Left renal pelvis (tissue), 4 donors: ENCODE results near the gene GID8. TPM values are rescaled to one million over a fixed set of nuclear protein-coding genes. Genes with fewer than 3 reads are reported as not detected.
"Not testable (repeated sequence)": the region's sequence is repeated elsewhere in the genome, so short reads cannot be mapped to it uniquely, and the experiment has no call there.

ENCODE experiments used
- DNase-seq, 4 donors: peaks; one replicate each; pipeline ENCODE4 v3.0.0-alpha.2; 2013; ENCODE audit warnings: low read depth in 4 of 4, low spot score in 3 of 4
- polyA plus RNA-seq, 4 donors: library from polyadenylated mRNA; unstranded; fragments of 120-200 nt; gene quantifications; one replicate each; pipeline ENCODE4 v1.2.1, GENCODE V29; 2013; ENCODE audit not compliant: insufficient read length in 4 of 4

The GID8 gene
- polyA plus RNA-seq, 4 donors: 45.9 to 56.5 (median 53.9) TPM

DNA sequence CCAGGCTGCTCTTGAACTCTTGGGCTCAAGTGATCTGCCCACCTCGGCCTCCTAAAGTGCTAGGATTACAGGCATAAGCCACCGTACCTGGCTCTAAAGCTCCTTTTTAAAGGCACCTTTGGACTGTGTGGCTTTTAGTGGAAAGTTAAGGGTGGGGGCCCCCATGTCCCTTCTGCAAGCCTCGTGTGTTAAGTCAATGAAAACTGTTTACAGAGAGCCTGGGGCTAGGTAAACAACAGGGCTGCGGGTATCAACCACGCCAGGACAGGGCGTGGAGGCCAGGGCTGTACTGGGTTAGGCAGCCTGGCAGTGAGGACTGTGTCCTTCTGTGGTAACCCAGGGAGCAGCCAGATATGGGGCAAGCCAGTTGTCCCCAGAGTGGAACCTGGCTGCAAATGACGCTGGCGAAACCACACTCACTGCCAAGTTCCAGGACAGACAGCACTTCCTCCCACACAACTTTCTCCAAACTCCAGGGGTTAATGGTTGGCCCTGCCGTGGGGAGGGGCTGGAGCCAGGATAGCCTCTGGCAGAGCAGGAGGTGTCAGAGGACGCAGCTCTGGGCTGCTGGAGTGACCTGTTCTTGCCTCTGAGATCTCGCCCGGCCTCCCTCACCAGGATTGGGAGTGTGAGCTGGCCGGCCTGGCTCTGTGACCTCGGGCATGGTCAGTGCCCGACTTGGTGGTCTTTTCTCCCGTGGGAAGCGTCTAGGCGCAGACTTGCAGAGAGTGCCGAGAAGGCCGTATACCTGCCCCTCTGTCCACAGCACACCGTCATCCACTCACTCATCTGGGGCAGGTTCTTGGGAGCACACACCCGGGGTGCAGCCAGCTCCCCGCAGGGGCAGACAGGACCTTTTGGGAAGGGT lies 17.8 kb downstream of the GID8 start:
- no peak for DNase-seq

DNA sequence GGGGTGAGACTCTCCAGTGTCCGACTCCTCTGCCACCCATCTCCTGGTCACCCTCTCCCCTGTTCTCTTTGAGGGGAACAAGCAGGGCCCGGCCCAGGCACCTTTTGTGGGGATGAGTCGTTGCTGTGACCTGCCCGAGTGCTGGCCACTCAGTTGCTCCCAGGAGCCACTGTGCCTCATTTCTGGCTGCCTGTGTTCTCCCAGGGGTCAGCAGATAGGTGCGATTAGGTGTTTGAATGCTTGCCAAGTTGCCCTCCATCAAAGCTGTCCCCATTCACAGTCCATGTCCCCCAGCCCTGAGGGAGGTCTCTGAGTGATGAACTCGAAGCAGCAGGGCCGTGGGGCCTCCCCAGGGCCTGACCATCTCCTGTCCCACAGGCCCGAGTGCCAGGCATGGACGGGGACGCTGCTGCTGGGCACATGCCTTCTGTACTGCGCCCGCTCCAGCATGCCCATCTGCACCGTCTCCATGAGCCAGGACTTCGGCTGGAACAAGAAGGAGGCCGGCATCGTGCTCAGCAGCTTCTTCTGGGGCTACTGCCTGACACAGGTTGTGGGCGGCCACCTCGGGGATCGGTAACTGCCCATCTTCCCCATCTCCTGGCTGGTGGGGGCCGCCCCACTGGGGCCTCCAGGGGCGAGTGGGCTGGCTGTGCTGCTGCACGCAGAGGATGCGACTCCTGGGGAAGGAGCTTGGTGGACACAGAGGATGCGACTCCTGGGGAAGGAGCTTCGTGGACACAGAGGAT lies 18.6 kb downstream of the GID8 start:
- DNase-seq: no peak

DNA sequence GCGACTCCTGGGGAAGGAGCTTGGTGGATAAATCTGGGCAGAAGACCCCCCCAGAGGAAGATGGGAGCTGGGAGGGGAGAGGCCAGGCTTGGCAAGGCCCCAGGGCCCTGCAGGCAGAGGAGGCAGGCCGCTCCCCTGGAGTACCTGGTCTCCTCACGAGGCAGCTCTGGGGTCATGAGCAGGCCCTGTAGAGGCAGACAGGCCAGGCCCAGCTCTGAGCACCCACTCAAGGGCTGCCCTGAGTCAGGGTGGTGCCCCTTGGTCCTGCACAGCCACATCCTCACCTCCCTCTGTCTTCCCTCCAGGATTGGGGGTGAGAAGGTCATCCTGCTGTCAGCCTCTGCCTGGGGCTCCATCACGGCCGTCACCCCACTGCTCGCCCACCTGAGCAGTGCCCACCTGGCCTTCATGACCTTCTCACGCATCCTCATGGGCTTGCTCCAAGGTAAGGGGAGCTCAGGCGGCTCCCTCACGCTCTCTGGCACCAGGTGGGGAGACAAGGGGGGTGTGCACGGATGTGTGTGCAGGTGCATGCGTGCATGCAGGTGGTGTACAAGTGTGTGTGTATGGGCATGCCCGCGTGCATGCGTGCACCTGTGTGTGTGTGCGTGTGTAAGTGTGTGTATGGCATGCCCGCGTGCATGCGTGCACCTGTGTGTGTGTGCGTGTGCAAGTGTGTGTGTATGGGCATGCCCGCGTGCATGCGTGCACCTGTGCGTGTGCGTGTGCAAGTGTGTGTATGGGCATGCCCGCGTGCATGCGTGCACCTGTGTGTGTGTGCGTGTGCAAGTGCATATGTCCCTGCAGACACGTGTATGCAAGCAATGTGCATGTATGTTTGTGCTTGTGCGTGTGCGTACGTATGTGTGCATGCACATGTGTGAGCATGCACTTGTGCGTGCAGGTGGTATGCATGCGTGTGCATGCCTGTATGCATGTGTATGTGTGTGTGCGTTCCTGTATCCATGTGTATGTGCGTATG lies 19.5 kb downstream of the GID8 start:
- no peak for DNase-seq

DNA sequence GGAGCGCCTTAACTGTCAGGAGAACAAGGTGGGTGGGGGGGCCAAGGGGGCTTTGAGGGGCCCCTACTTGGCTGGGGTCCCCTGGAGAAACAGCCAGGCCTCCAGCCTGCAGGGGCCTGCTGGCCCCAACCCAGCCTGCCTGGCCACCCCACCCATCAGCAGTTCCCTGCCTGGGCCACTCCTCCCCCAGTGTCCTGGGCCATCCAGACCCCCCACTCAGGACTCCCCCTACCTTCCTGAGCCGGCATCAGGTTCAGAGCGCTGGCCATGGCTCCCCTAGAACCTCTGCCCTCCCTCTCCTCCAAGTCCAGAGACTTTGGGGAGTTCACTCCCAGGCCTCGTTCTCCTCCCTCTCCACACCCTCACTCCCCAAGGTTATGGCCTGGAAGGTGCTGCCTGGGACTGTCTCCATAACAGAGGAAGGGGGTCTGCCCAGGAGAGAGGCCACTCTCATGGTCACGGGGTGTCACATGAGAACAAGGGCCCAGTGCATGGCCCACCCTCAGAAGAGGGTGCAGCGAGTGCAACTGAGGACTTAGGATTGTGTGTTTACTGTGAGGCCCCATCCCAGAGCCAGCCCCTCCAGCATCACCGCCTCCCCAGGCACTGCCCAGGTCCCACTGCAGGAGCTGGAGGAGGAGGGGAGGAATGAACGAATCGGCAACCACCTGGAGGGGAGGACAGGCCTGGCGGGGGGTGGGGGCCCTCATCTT lies 20.6 kb downstream of the GID8 start:
- no peak for DNase-seq

DNA sequence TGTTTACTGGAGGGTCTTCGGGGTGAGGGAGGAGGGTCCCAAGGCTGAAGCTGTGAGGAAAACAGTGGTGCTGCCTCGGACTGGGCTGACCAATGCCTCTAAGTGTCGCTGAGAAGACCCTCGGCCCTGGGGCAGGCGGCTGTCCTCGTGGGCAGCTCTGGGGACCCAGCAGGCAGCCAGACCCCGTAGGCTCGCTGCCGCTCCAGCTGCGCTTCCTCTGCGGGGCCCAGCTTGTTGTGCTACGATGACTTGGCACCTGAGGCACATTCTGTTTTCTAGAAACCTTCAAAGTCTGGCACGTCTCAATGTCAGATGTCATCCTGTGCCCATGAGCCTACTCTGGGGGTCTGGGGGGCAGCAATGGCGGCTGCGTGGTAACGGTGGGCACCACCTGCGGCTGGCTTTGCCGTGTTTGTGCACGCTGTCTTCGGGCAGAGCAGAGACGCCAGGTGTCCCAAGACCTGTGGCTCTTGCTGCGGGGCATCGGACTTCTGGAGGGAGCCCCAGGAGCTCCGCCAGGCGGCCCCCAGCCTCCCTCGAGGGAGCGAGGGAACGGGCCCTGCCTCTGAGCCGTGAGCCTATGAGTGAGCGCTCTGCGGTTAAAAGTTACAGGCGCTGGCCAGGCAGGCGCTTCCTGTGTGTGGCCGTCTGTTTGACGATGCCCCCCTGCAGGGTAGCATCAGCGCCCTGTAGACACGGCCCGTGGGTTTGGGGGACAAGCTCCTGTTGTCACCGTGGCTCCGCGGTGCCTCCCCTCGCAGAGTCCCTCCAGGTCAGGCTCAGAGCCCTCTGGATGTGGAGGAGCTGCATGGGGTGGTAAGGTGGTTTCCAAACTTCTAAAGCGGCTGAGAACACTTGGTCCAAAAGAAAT lies 21.4 kb downstream of the GID8 start:
- DNase-seq: no peak

DNA sequence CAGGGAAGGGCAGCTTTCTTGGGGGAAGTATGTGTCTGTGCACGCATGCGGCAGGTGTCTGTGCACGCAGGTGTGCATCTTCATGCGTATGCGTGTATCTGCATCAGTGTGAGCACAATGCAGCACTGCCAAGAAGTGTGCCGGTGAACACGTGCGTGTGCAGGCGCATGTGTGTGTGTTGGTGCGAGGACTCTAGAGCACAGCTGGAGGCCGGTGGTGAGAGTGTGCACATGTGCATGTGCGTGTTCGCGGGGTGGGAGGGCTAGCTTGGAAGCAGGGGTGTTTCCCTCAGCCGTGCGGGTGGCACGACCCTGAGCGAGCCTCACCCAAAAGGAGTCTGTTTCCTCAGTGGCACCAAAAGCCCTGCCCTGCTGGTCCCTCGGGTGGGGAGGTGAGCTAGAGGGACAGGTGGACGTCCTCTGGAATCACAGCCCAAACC lies 22.1 kb downstream of the GID8 start:
- DNase-seq: no peak

DNA sequence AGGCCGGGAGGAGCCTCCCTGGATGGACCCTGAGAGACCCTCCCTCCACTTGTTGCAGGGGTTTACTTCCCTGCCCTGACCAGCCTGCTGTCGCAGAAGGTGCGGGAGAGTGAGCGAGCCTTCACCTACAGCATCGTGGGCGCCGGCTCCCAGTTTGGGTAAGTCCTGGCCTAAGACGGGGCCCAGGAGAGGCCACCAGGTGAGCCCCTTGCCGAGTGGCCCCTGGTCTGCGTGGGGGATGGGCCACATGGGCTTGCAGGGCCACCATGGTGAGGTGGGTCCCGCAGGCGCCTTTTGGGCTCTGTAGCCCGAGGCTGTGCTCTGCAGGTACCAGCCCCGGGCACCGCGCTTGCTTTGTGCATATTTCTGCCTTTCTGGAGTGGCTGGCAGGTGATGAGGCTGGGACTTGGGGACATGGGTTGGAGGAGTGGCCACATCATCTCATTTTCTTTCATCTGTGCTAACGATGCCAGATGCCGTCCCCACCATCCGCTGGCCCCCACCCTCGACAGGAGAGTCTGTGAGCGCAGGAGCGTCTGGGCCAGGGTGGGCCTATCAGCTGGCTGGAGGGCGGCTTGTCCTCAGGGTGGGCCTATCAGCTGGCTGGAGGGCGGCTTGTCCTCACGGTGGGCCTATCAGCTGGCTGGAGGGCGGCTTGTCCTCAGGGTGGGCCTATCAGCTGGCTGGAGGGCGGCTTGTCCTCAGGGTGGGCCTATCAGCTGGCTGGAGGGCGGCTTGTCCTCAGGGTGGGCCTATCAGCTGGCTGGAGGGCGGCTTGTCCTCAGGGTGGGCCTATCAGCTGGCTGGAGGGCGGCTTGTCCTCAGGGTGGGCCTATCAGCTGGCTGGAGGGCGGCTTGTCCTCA lies 22.7 kb downstream of the GID8 start:
- not testable (repeated sequence) for DNase-seq

DNA sequence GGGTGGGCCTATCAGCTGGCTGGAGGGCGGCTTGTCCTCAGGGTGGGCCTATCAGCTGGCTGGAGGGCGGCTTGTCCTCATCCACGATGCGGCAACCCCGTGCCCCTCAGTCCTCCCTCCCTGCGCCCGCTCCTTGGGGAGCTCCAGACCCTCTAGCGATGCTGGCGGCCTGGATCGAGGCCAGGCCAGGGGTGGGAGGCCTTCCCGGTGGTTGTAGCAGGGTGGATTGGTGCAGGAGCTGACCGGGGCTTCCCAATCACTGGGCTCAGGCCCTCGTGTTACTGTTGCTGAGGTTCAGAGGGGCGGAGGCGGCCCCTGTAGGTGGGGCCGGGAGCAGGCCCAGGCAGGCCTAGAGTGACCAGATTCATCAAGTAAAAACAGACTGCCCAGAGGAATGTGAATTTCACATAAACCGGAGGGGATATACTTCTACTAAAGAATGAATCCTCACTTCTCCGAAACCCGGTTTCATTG lies 23.4 kb downstream of the GID8 start:
- DNase-seq: no peak

DNA sequence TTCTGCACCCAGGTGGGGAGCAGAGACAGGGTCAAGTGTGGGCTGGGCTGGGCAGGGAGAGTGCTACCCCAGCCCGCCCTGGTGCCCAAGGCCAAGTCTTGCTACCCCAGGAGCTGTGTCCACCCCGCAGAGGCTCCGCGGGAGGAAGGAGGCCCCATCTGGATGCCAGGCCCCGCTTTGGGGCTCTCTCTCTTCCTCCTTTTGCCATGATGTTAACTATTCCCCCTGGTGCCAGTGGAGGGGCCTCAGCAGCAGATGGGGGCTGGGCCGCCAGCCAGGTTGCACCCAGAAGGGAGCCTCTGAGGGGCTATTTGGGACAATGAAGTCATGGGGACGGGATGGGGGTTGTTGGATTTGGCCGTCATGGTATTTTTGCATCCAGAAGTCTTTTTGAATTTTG lies 23.9 kb downstream of the GID8 start:
- no peak for DNase-seq

DNA sequence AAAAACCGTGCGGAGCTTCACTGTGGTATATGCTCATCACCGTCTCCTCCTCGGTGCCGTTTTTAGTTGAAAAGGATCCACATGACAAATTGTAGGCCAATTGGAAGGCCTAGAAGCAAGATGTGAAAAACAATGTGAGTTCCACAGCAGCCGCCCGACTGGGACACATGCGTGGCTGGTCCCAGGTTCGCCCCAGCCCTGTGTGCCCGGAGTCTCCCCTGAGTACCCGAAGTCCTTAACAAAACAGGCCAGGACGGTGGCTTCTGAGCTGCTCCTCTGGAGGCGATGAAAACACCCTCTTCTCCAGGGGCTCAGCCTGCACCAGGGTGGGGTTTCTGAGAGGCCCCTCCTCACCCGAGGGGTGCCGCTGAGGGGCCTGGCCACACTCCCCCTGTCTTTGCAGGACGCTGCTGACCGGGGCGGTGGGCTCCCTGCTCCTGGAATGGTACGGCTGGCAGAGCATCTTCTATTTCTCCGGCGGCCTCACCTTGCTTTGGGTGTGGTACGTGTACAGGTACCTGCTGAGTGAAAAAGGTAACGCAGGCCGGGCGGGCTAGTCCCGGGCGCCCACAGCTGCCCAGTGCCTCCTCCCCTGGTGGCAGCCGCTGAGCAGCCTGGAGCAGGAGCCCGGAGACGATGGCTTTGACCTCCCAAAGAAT lies 24.4 kb downstream of the GID8 start:
- DNase-seq: no peak

DNA sequence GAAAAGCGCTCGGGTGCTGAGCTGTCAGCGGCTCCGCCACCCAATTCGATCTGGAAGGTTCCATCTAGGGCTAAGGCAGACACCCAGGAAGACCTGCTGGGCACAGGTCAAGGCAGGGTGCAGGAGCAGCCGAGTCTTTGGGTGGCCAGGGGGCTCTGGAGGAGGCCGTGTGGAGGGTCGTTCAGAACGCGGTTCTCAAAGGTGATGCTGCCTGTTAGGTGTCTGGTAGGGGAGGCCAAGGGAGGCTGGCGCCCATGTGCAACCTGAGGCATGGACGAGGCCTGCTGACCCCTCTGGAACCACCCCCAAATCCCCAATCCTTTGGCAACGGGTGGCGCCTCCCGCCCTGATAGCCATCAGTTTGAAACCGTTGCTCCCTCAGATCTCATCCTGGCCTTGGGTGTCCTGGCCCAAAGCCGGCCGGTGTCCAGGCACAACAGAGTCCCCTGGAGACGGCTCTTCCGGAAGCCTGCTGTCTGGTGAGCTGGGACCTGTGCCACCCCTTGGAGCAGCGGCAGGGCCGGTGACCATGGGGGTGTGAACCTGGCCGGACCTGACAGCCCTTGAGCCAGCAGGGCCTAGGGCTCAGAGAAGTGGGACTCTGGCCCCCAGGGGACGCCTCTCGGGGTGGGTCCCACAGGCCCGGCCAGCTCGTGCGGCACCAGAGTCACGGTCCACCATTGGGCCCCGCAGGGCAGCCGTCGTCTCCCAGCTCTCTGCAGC lies 25.1 kb downstream of the GID8 start:
- no peak for DNase-seq

DNA sequence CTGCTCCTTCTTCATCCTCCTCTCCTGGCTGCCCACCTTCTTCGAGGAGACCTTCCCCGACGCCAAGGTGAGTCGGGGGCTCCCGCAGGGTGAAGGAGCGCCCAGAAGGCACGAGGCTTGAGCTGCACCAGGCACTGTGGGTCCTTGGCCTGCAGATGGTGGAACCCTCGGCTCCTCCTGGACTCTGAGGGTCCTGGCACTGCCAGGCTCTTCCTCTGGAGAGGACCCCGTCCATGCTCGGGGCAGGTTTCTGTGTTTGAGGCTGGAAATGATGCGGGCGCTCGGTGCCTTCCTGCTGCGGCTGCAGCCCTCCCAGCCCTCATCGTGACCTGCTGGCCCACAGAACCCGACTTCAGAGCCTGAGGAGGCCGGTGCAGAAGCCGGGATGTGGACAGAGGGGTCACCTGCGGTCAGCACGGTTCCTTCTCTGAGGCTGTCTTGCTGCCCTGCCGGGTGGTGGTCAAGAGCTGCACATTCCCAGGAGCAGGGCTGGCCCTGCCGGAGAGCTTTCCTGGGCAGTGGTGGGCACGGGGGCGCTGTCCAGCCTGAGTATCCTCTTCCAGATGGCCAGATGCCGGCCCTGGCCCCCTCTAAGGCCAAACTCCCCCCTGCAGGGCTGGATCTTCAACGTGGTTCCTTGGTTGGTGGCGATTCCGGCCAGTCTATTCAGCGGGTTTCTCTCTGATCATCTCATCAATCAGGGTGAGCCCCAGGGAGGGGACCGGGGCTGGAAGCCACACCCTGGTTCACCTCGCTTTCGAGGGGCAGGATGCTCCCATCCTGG lies 25.9 kb downstream of the GID8 start:
- DNase-seq: no peak

DNA sequence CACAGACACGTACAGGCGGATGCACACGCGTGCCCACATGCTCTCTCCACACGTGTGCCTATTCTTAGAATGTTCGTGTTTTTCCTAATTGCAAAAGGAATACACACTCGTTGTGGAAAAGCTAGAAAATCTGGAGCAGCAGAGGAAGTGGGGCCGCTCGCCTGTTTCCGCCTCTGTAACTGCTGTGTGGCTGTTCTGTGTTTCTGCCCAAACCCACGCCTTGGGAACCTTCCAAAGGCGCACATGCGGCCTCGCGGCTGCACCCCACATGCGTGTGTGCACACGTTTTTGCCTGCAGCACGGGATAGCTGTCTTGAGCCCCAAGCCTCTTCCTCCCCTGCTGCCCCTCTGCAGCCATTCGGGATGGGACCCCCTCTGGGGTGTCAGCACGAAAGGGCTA lies 26.8 kb downstream of the GID8 start:
- DNase-seq: no peak

DNA sequence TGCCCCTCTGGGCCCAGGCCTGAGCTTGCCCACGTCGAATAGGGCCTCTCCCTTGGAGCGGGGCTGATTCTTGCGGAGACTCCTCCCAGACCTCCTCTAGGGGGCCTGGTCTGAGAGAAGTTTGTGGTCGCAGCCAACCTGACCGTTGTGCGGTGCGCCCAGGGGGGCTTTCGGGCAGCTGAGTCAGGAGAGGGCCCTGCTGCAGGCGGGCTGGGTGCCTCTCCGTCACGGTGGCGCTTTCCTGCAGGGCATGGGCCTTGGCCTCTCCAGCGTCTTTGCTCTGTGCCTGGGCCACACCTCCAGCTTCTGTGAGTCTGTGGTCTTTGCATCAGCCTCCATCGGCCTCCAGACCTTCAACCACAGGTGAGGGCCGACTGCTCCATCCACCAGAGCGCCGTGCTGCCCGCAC lies 27.4 kb downstream of the GID8 start:
- no peak for DNase-seq

DNA sequence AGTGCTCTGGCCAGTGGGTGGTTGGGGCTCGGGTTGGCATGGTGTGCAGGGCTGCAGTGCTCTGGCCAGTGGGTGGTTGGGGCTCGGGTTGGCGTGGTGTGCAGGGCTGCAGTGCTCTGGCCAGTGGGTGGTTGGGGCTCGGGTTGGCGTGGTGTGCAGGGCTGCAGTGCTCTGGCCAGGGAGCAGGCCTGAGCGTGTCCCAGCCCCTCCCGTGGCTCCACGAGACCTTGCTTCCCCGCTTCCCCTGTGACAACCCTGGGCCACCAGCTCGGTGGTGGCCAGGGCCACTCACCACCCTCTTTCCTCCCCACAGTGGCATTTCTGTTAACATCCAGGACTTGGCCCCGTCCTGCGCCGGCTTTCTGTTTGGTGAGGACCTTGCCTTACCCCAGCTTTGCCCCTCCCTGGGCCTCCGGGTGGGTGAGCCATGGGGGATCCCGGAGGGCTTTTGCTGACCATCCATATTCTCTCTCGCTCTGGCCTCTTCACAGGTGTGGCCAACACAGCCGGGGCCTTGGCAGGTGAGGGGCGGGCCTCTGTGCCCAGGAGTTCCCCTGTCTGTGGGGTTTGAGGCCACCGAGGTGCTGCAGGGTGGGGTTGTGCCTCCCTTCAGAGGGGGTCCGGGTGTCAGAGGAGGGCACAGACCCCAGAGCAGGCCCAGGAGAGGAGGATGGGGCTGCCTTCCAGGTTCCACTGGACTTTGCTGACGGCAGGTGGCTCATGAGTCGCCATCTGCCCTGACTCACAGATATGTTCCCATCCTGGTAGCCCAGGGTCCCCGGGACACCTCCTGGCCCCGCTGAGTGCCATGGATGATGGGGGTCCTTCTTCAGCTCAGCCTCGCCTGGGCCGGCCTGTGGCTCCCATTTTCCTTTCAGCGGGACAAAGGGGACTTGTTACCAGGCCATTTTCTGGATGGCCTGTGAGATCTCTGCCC lies 28.5 kb downstream of the GID8 start:
- no peak for DNase-seq
